ENCODE data around the gene CAMK2B. TPM values are rescaled to one million over a fixed set of nuclear protein-coding genes. Genes with fewer than 3 reads are reported as not detected.

The CAMK2B gene
- total RNA-seq, 2 donors from 2014 or later: 0.42 to 0.80 TPM

DNA sequence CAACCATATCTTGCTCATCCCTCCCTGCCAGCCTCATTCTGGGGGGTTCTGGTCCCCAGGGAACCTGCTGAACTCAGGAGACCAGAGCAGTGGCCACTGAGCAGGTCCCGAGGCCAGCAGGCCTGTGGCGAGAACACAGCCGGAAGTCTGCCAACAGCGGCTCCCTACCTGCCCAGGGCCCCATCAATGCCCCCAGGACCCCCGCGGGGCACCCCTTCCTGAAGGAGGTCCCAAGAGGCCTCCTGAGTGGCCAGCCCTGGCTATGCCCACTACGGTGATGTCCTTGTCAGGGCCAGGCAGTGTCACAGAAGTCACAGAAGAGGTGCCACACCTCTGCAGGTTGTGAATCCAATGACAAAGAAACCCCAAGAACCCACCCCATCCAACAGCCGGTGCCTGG lies 58.9 kb downstream of the CAMK2B start:
- no peaks in the 10 kb centered on the region for H3K27me3 ChIP-seq
- H3K27ac ChIP-seq: no peak overlapping the region
- intact Hi-C loops (cut with DNase I): no loop called here
- H3K36me3 ChIP-seq: no peaks in the 10 kb centered on the region
- no peak overlapping the region for H3K4me3 ChIP-seq
- no peaks in the 10 kb centered on the region for H3K9me3 ChIP-seq
- no peaks in the 10 kb centered on the region for H3K4me1 ChIP-seq
- no peak for DNase-seq
- TF ChIP-seq, protein P1, sequence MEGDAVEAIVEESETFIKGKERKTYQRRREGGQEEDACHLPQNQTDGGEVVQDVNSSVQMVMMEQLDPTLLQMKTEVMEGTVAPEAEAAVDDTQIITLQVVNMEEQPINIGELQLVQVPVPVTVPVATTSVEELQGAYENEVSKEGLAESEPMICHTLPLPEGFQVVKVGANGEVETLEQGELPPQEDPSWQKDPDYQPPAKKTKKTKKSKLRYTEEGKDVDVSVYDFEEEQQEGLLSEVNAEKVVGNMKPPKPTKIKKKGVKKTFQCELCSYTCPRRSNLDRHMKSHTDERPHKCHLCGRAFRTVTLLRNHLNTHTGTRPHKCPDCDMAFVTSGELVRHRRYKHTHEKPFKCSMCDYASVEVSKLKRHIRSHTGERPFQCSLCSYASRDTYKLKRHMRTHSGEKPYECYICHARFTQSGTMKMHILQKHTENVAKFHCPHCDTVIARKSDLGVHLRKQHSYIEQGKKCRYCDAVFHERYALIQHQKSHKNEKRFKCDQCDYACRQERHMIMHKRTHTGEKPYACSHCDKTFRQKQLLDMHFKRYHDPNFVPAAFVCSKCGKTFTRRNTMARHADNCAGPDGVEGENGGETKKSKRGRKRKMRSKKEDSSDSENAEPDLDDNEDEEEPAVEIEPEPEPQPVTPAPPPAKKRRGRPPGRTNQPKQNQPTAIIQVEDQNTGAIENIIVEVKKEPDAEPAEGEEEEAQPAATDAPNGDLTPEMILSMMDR (IDR thresholded peaks at IDR 0.05): no peak
- no peak overlapping the region for H3K9ac ChIP-seq (ENCODE audit: low read depth in 2 of 2, low read length in 2 of 2)

- TF ChIP-seq, protein P1 (IDR thresholded peaks at IDR 0.05): no peak
Observed at GRCh38 chr7:44265728-44266127, 59.7 kb downstream of the CAMK2B start.

GRCh38 chr7:44264221-44264931 lies 61.0 kb downstream of the CAMK2B start:
- intact Hi-C loops (cut with DNase I): no loop called here
- no peak for DNase-seq

More at GRCh38 chr7:44265728-44266127, 59.7 kb downstream of the CAMK2B start:
- Histone ChIP-seq H3K4me1 (no peaks in the 10 kb centered on the region), H3K9me3 (no peaks in the 10 kb centered on the region), H3K9ac (ENCODE audit: low read depth in 2 of 2, low read length in 2 of 2) (no peak overlapping the region), H3K27ac (no peak overlapping the region), H3K27me3 (no peaks in the 10 kb centered on the region), H3K4me3 (no peak overlapping the region), H3K36me3 (no peaks in the 10 kb centered on the region)
- DNase-seq: no peak
- intact Hi-C loops (cut with DNase I): no loop called here

DNA sequence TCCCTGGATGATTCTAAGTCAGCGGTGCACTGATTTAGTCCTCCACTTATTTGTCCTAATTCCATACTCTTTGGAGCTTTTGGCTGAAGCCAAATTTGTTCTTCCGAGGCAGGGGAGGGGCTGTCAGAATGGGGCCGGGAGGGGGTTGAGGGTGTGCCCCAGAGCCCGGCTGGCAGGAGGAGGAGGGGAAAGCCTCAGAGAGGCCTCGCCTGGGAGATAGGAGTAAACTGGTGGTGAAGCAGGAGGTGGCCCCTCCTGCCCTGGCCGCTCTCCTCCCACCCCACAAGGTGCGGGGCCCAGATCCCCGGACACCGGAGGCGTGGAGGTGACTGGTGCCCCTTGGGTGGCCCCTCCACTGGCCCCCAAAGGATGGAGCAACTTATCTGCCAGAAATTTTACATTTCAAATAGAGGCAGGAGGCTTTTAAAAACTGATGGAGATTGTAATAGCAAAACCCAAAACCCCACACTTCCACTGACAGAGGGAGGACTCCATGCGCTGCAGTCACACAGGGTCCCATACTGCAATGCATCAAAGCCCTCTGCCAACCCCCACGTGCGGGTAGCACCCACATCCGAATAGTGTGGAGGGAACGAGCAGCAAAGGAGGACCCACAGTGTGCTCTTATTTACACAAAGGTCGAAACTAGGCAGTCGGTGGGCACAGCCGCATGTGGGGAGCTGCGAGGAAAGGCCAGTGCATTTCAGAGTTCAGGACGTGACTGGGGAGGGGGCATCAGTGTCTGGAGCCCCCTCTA lies 61.9 kb downstream of the CAMK2B start:
- intact Hi-C loops (cut with DNase I): no loop called here
- Histone ChIP-seq H3K9me3 (no peaks in the 10 kb centered on the region), H3K4me3 (no peak overlapping the region), H3K9ac (ENCODE audit: low read depth in 2 of 2, low read length in 2 of 2) (no peak overlapping the region), H3K4me1 (no peaks in the 10 kb centered on the region), H3K27ac (no peak overlapping the region), H3K36me3 (no peaks in the 10 kb centered on the region), H3K27me3 (no peaks in the 10 kb centered on the region)
- TF ChIP-seq, protein P1 (IDR thresholded peaks at IDR 0.05): no peak
- no peak for DNase-seq

More at GRCh38 chr7:44264221-44264931, 61.0 kb downstream of the CAMK2B start:
- Histone ChIP-seq H3K9me3 (no peaks in the 10 kb centered on the region), H3K27ac (no peak overlapping the region), H3K9ac (ENCODE audit: low read depth in 2 of 2, low read length in 2 of 2) (no peak overlapping the region), H3K4me1 (no peaks in the 10 kb centered on the region), H3K36me3 (no peaks in the 10 kb centered on the region), H3K4me3 (no peak overlapping the region), H3K27me3 (no peaks in the 10 kb centered on the region)
- TF ChIP-seq, protein P1 (IDR thresholded peaks at IDR 0.05): no peak

- intact Hi-C loops (cut with DNase I): no loop called here
- DNase-seq: no peak
- Histone ChIP-seq H3K27me3 (no peaks in the 10 kb centered on the region), H3K4me3 (no peak overlapping the region), H3K9ac (ENCODE audit: low read depth in 2 of 2, low read length in 2 of 2) (no peak overlapping the region), H3K4me1 (no peaks in the 10 kb centered on the region), H3K27ac (no peak overlapping the region), H3K9me3 (no peaks in the 10 kb centered on the region), H3K36me3 (no peaks in the 10 kb centered on the region)
- TF ChIP-seq, protein P1 (IDR thresholded peaks at IDR 0.05): no peak
Observed at GRCh38 chr7:44262031-44262430, 63.4 kb downstream of the CAMK2B start.
